Ovary (tissue), 9 donors: ENCODE measurements around the gene IFIT3. TPM values are rescaled to one million over a fixed set of nuclear protein-coding genes. Genes with fewer than 3 reads are reported as not detected.

Source experiments
- DNase-seq, 5 donors: peaks; one replicate each; pipeline ENCODE4 v3.0.0-alpha.2; 2019 to 2020
- H3K27ac ChIP-seq, 2 donors: fragments of 200-600 bp; one replicate each; pipeline versions ENCODE4 v1.5.1 to v1.8.0; 2019 to 2022
- H3K27me3 ChIP-seq: fragments of 200-600 bp; one replicate; pipeline ENCODE4 v1.8.0; 2022
- H3K36me3 ChIP-seq: fragments of 200-600 bp; sonication (generic); one replicate; pipeline ENCODE4 v1.5.1; 2019
- H3K4me1 ChIP-seq: one replicate; pipeline ENCODE4 v1.8.1; 2013; ENCODE audit warnings: mild to moderate bottlenecking, moderate library complexity; ENCODE audit not compliant: insufficient read depth
- H3K4me3 ChIP-seq: fragments of 200-600 bp; sonication (generic); one replicate; pipeline ENCODE4 v1.5.1; 2017
- H3K9me3 ChIP-seq, 2 donors: fragments of 200-600 bp in 1 of 2; sonication (generic) in 1 of 2; one replicate each; pipeline versions ENCODE4 v1.5.1 to v1.8.1; 2013 to 2019; ENCODE audit warnings: mild to moderate bottlenecking in 1 of 2, moderate library complexity in 1 of 2
- CTCF ChIP-seq, 3 donors: fragments of 450-650 bp in 2 of 3; fragments of 200-600 bp in 1 of 3; IDR thresholded peaks; one replicate each; pipeline versions ENCODE4 v1.5.1 to v1.8.0; 2016 to 2022; ENCODE audit warnings: antibody characterized with exemption in 3 of 3, mild to moderate bottlenecking in 1 of 3
- EP300 ChIP-seq: sonication (generic); formaldehyde crosslinking; IDR thresholded peaks from one replicate; pipeline ENCODE4 v1.6.1; 2017; ENCODE audit warnings: antibody characterized with exemption
- POLR2A ChIP-seq: fragments of 450-650 bp; IDR thresholded peaks from one replicate; pipeline ENCODE4 v1.6.1; 2017; ENCODE audit warnings: antibody characterized with exemption, mild to moderate bottlenecking, moderate library complexity
- WGBS, 3 donors: extraction: QIAGEN DNeasy Blood & Tissue Kit in 1 of 3; methylation state at CpG; one replicate each; pipeline versions ENCODE4 v1.1.5 to v1.1.7; 2013 to 2017; 5-methylcytosine and 5-hydroxymethylcytosine counted together
- intact Hi-C, 4 donors: fragments of 100-400 bp; cut with DNase I; formaldehyde crosslinking; loops; one replicate each; pipeline versions ENCODE4 v1.11.0 to v1.15.1; 2022 to 2023
- polyA plus RNA-seq, 2 donors: library from polyadenylated mRNA; stranded (reverse); fragments of 200-250 nt in 1 of 2; fragments of 350-450 nt in 1 of 2; fragmentation: Illumina TruSeq in 1 of 2; extraction: RNeasy Lipid Tissue Mini Kit (QIAGEN cat#74804) in 1 of 2; gene quantifications; one replicate each; pipeline ENCODE4 v1.2.3, GENCODE V29; 2013 to 2014
- total RNA-seq, 7 donors: library from RNA; depleted of rRNA in 2 of 7; stranded (reverse); fragments of >200 nt in 2 of 7; fragmentation: NEBNext Ultra II Directional in 3 of 7; extraction: Animal tissue kit (Norgen Biotek cat#: 25700) in 3 of 7; gene quantifications; one replicate each; pipeline versions ENCODE4 v1.1.0 to v1.2.4, GENCODE V29; 2016 to 2023
- donor health status: DM: no; HTN: no; CAD: no; lungs with moderate emphysema.
- donor health status: DM: no; HTN: no; CAD: no.
- donor health status: Bipolar disorder and iron deficiency.
- donor health status: DM: yes; HTN: yes; CAD: no.
- donor health status: DM: no; HTN: no; CAD: no.
- donor health status: DM: yes; HTN: yes; CAD: no.

IFIT3 gene
- total and polyA plus RNA-seq, 9 donors = 5.7 to 31.5 (median 12.2) TPM

GRCh38 chr10:89344156-89344555 lies 16.4 kb downstream of the IFIT3 start:
- Histone ChIP-seq H3K9me3 (no peaks in the 10 kb centered on the region), H3K36me3 (no peaks in the 10 kb centered on the region), H3K27me3 (no peaks in the 10 kb centered on the region), H3K4me3 (no peak overlapping the region), H3K4me1 (peaks cover 2% of the 10 kb centered on the region), H3K27ac (no peak overlapping the region)
- intact Hi-C loops = no loop called here
- no peak for DNase-seq
- WGBS, 3 donors = 35 to 52% (median 38%) methylated on average over 2 of the region's 2 CpGs
- TF ChIP-seq CTCF (IDR thresholded peaks at IDR 0.05) (no peak), POLR2A (no peak), EP300 (no peak)

- 94 to 99% (median 95%) methylated on average over 4 of the region's 4 CpGs for WGBS, 3 donors
These were observed 17.7 kb downstream of the IFIT3 start for GRCh38 chr10:89345367-89346000.

GRCh38 chr10:89346405-89347254 lies 18.8 kb downstream of the IFIT3 start:
- no peaks in the 10 kb centered on the region for H3K27me3 ChIP-seq
- H3K4me3 ChIP-seq = no peak overlapping the region
- H3K4me1 ChIP-seq = peaks cover 6% of the 10 kb centered on the region
- no peak for DNase-seq
- TF ChIP-seq EP300 (no peak), CTCF (IDR thresholded peaks at IDR 0.05) (no peak), POLR2A (no peak)
- no peaks in the 10 kb centered on the region for H3K9me3 ChIP-seq
- intact Hi-C loops = no loop called here
- WGBS, 3 donors = 83 to 89% (median 84%) methylated on average over 4 of the region's 4 CpGs
- H3K36me3 ChIP-seq = no peaks in the 10 kb centered on the region
- H3K27ac ChIP-seq = no peak overlapping the region

More at GRCh38 chr10:89345367-89346000, 17.7 kb downstream of the IFIT3 start:
- TF ChIP-seq EP300 (no peak), POLR2A (no peak), CTCF (IDR thresholded peaks at IDR 0.05) (no peak)
- no peak overlapping the region for H3K4me3 ChIP-seq
- H3K27ac ChIP-seq = no peak overlapping the region
- DNase-seq = no peak
- H3K36me3 ChIP-seq = no peaks in the 10 kb centered on the region
- H3K4me1 ChIP-seq = peaks cover 4% of the 10 kb centered on the region
- H3K27me3 ChIP-seq = no peaks in the 10 kb centered on the region
- intact Hi-C loops = no loop called here
- no peaks in the 10 kb centered on the region for H3K9me3 ChIP-seq

- Histone ChIP-seq H3K27ac (no peak overlapping the region), H3K27me3 (no peaks in the 10 kb centered on the region), H3K9me3 (no peaks in the 10 kb centered on the region), H3K4me1 (peaks cover 7% of the 10 kb centered on the region), H3K36me3 (no peaks in the 10 kb centered on the region), H3K4me3 (no peak overlapping the region)
- TF ChIP-seq POLR2A (no peak), CTCF (IDR thresholded peaks at IDR 0.05) (no peak), EP300 (no peak)
- intact Hi-C loops = no loop called here
- DNase-seq = no peak
- WGBS, 3 donors = 84 to 85% (median 84%) methylated on average over 7 of the region's 7 CpGs
These were observed 20.1 kb downstream of the IFIT3 start for GRCh38 chr10:89347701-89348457.
